IMR-90 (cell line): ENCODE measurements around the gene SNAP91. TPM values are rescaled to one million over a fixed set of nuclear protein-coding genes. Genes with fewer than 3 reads are reported as not detected.

Experiments used
- ATAC-seq: fragments of 200-7000 bp; cut with Tn5 transposase; 2 replicates; pipeline ENCODE4 v1.9.1; 2020; ENCODE audit warnings: low read depth, mild to moderate bottlenecking, moderate library complexity
- BruUV-seq: library from RNA; stranded (reverse); fragments of 400-500 nt; replicated peaks from 2 replicates; lab custom pipeline; 2021; lab: Mats Ljungman, UMichigan
- CTCF ChIA-PET: fragments of 300-600 bp; formaldehyde crosslinking; extraction: SDS; loops from one replicate; lab custom pipeline; 2021; ENCODE audit warnings: antibody characterized with exemption; lab: Yijun Ruan, JAX
- POLR2A ChIA-PET: fragments of 300-600 bp; sonication (Branson Sonifier 250); formaldehyde crosslinking; loops from one replicate; lab custom pipeline; 2022; ENCODE audit warnings: antibody characterized with exemption; ENCODE audit not compliant: unreplicated experiment; lab: Charles Lee
- DNase-seq: peaks from one replicate; pipeline ENCODE4 v3.0.0; 2013
- H2AFZ ChIP-seq: replicated peaks from 2 replicates; pipeline ENCODE3; 2013; ENCODE audit warnings: low read length, mild to moderate bottlenecking; ENCODE audit not compliant: poor library complexity
- H2AK5ac ChIP-seq: 2 replicates; pipeline ENCODE4 v1.6.1; 2013; ENCODE audit warnings: low read depth, low read length, inconsistent platforms
- H2AK9ac ChIP-seq: replicated peaks from 2 replicates; pipeline ENCODE3; 2013; ENCODE audit warnings: mild to moderate bottlenecking, low read depth, low read length, moderate library complexity; ENCODE audit not compliant: poor library complexity
- H2BK120ac ChIP-seq: 2 replicates; pipeline ENCODE4 v1.6.1; 2013; ENCODE audit warnings: low read depth, low read length, inconsistent platforms
- H2BK15ac ChIP-seq: 3 replicates; pipeline ENCODE4 v1.6.1; 2013; ENCODE audit warnings: low read depth, low read length, inconsistent platforms
- H2BK20ac ChIP-seq: 2 replicates; pipeline ENCODE4 v1.6.1; 2013; ENCODE audit warnings: low read depth, mild to moderate bottlenecking, inconsistent platforms, low read length, moderate library complexity
- H2BK5ac ChIP-seq: 2 replicates; pipeline ENCODE4 v1.6.1; 2013; ENCODE audit warnings: mild to moderate bottlenecking, low read depth, low read length, inconsistent platforms; ENCODE audit not compliant: poor library complexity, severe bottlenecking
- H3K14ac ChIP-seq: replicated peaks from 2 replicates; pipeline ENCODE4 v1.6.1; 2013; ENCODE audit warnings: low read depth, low read length, inconsistent platforms
- H3K18ac ChIP-seq: 2 replicates; pipeline ENCODE4 v1.6.1; 2013; ENCODE audit warnings: low read depth, low read length, control low read depth
- H3K23ac ChIP-seq: 2 replicates; pipeline ENCODE4 v1.6.1; 2013; ENCODE audit warnings: low read depth, low read length, inconsistent platforms
- H3K27ac ChIP-seq: 2 replicates; pipeline ENCODE4 v1.5.1; 2013; ENCODE audit warnings: mild to moderate bottlenecking, control low read depth, low read length; ENCODE audit not compliant: insufficient read depth
- H3K27me3 ChIP-seq: 2 replicates; pipeline ENCODE4 v1.6.1; 2013; ENCODE audit warnings: low read length; ENCODE audit not compliant: control insufficient read depth, insufficient read depth
- H3K36me3 ChIP-seq: 2 replicates; pipeline ENCODE4 v1.6.1; 2013; ENCODE audit warnings: low read length, mixed read lengths; ENCODE audit not compliant: control insufficient read depth, insufficient read depth
- H3K4ac ChIP-seq: 2 replicates; pipeline ENCODE4 v1.6.1; 2013; ENCODE audit warnings: low read depth, low read length, inconsistent platforms
- H3K4me1 ChIP-seq: 2 replicates; pipeline ENCODE4 v1.6.1; 2013; ENCODE audit warnings: low read length, mixed read lengths; ENCODE audit not compliant: control insufficient read depth, insufficient read depth
- H3K4me2 ChIP-seq: 2 replicates; pipeline ENCODE4 v1.6.1; 2013; ENCODE audit warnings: low read depth, mild to moderate bottlenecking, control low read depth, low read length, moderate library complexity
- H3K4me3 ChIP-seq: 2 replicates; pipeline ENCODE4 v1.5.1; 2013; ENCODE audit warnings: low read depth, mild to moderate bottlenecking, control low read depth, low read length, moderate library complexity; ENCODE audit not compliant: insufficient read depth
- H3K56ac ChIP-seq: 2 replicates; pipeline ENCODE4 v1.6.1; 2013; ENCODE audit warnings: low read length, inconsistent platforms; ENCODE audit not compliant: insufficient read depth; ENCODE audit errors: extremely low read depth
- H3K79me1 ChIP-seq, 2 experiments: 2 replicates each; pipeline ENCODE4 v1.6.1; 2013; ENCODE audit warnings: low read length in 2 of 2, inconsistent platforms in 1 of 2, low read depth in 1 of 2
- H3K9ac ChIP-seq: 2 replicates; pipeline ENCODE4 v1.6.1; 2013; ENCODE audit warnings: low read depth, low read length, control low read depth
- H3K9me1 ChIP-seq: 2 replicates; pipeline ENCODE4 v1.6.1; 2013; ENCODE audit warnings: low read length, inconsistent platforms; ENCODE audit not compliant: insufficient read depth
- H3K9me3 ChIP-seq: 2 replicates; pipeline ENCODE4 v1.6.1; 2013; ENCODE audit warnings: low read length; ENCODE audit not compliant: control insufficient read depth, insufficient read depth
- H4K20me1 ChIP-seq: 2 replicates; pipeline ENCODE4 v1.6.1; 2013; ENCODE audit warnings: low read length, inconsistent platforms; ENCODE audit not compliant: insufficient read depth
- H4K5ac ChIP-seq: 2 replicates; pipeline ENCODE4 v1.6.1; 2013; ENCODE audit warnings: mild to moderate bottlenecking, low read depth, low read length, control low read depth
- H4K8ac ChIP-seq, 2 experiments: 2 replicates each; pipeline ENCODE4 v1.6.1; 2013; ENCODE audit warnings: low read depth in 2 of 2, low read length in 2 of 2, control low read depth in 1 of 2, inconsistent platforms in 1 of 2
- H4K91ac ChIP-seq: 2 replicates; pipeline ENCODE4 v1.6.1; 2013; ENCODE audit warnings: low read depth, low read length, inconsistent platforms; ENCODE audit not compliant: insufficient read depth
- BHLHE40 ChIP-seq: fragments of 150-350 bp; IDR thresholded peaks from 2 replicates; pipeline ENCODE4 v1.6.1; 2016; ENCODE audit warnings: mild to moderate bottlenecking, low read depth, low read length
- CHD1 ChIP-seq: IDR thresholded peaks from 2 replicates; pipeline ENCODE4 v1.6.1; 2012; ENCODE audit warnings: low read depth, low read length, improper control_type of control experiment
- NFE2L2 ChIP-seq: fragments of 150-350 bp; IDR thresholded peaks from 2 replicates; pipeline ENCODE4 v1.6.1; 2016; ENCODE audit warnings: low read depth, mild to moderate bottlenecking, low read length
- RAD21 ChIP-seq: IDR thresholded peaks from 2 replicates; pipeline ENCODE4 v1.6.1; 2012; ENCODE audit warnings: low read length, improper control_type of control experiment
- RCOR1 ChIP-seq: IDR thresholded peaks from 2 replicates; pipeline ENCODE4 v1.6.1; 2012; ENCODE audit warnings: mild to moderate bottlenecking, low read length, improper control_type of control experiment; ENCODE audit not compliant: insufficient replicate concordance
- RFX5 ChIP-seq: IDR thresholded peaks from 2 replicates; pipeline ENCODE4 v1.8.0; 2012; ENCODE audit warnings: low read depth, mild to moderate bottlenecking, low read length, moderate library complexity
- WGBS, 2 experiments: methylation state at CpG; one replicate each; pipeline versions ENCODE4 v1.1.5 to v1.1.7; 2013; ENCODE audit warnings: missing lambda C conversion rate in 2 of 2; ENCODE audit not compliant: insufficient read length in 1 of 2; ENCODE audit errors: extremely low coverage in 2 of 2; 5-methylcytosine and 5-hydroxymethylcytosine counted together
- dilution Hi-C: fragments of 300-500 bp; cut with HindIII; formaldehyde crosslinking; loops from one replicate; pipeline ENCODE4 v1.14.3; 2018; ENCODE audit warnings: low sequenced_read_pairs; ENCODE audit not compliant: unreplicated experiment
- in situ Hi-C: fragments of 300-500 bp; cut with MboI; formaldehyde crosslinking; loops from 3 replicates; pipeline ENCODE4 v1.14.3; 2019; ENCODE audit warnings: low sequenced_read_pairs, inconsistent platforms, mixed read lengths
- intact Hi-C: fragments of 100-400 bp; cut with micrococcal nuclease; formaldehyde crosslinking; loops from 2 replicates; pipeline ENCODE4 v1.10.0; 2022
- polyA plus RNA-seq, 3 experiments: library from polyadenylated mRNA; depleted of rRNA; stranded (reverse); fragments of >200 nt; gene quantifications; 2 replicates each; pipeline ENCODE4 v1.2.3, GENCODE V29; 2012; ENCODE audit warnings: low replicate concordance in 1 of 3
- total RNA-seq: library from RNA; depleted of rRNA; stranded (reverse); fragments of >200 nt; gene quantifications from 2 replicates; pipeline ENCODE4 v1.2.3, GENCODE V29; 2012

Gene SNAP91
- total and polyA plus RNA-seq, 2 of the 4 experiments (the other 2 are of a cell fraction) = not detected

DNA sequence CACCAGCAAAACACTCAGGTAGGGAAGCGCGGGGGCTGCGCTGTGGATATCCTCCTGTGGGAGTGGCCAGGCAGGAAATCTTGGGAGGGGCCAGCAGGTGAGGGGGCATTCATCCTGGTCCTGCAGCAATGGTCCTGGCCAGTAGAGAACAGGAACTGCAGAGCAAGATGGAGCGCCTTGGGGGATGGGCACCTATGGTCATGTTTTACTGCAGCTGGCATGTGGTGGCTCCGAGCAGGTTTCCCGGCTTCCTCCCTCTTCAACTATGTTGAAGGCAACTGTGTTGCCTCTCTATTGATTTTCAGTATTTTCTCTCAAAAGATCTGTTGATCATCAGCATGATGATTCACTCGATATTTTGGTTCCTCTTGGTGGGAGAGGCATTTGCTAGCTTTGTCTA is 70.9 kb downstream of the SNAP91 start:
- CTCF ChIA-PET = no interaction called here
- no peak overlapping the region for H3K23ac ChIP-seq
- no peak overlapping the region for H4K5ac ChIP-seq
- H3K9ac ChIP-seq = no peak overlapping the region
- no peak overlapping the region for H3K18ac ChIP-seq
- H2BK15ac ChIP-seq = no peak overlapping the region
- H2AK9ac ChIP-seq = no peak overlapping the region
- WGBS, 2 experiments = no CpG with 5 or more reads among the region's 7 CpGs
- no peaks in the 10 kb centered on the region for H4K20me1 ChIP-seq
- no peak overlapping the region for H2AK5ac ChIP-seq
- in situ Hi-C loops (no loop called here), dilution Hi-C loops (no loop called here), intact Hi-C loops (no loop called here)
- H3K36me3 ChIP-seq = no peaks in the 10 kb centered on the region
- H3K4ac ChIP-seq = no peak overlapping the region
- no peak overlapping the region for H2BK20ac ChIP-seq
- no peaks in the 10 kb centered on the region for H3K4me1 ChIP-seq
- ATAC-seq (no peak), DNase-seq (no peak)
- no peaks in the 10 kb centered on the region for H3K27me3 ChIP-seq
- no peak overlapping the region for H4K8ac ChIP-seq
- POLR2A ChIA-PET = no interaction called here
- H3K14ac ChIP-seq = no peak overlapping the region
- no peaks in the 10 kb centered on the region for H3K9me3 ChIP-seq
- no peak overlapping the region for H4K91ac ChIP-seq
- H3K56ac ChIP-seq = no peak overlapping the region
- H3K4me2 ChIP-seq = no peak overlapping the region
- H3K79me1 ChIP-seq = no peaks in the 10 kb centered on the region
- H2BK120ac ChIP-seq = no peak overlapping the region
- no peak overlapping the region for H2BK5ac ChIP-seq
- no TSS peak for BruUV-seq
- TF ChIP-seq RAD21 (no peak), NFE2L2 (no peak), RFX5 (no peak), RCOR1 (no peak), BHLHE40 (no peak), CHD1 (no peak)
- no peak overlapping the region for H3K27ac ChIP-seq
- peak overlapping the region; percentile 23 for H2AFZ ChIP-seq
- no peaks in the 10 kb centered on the region for H3K9me1 ChIP-seq
- H3K4me3 ChIP-seq = no peak overlapping the region
